SU-DHL-6 (cell line): Measurements from ENCODE around the gene CFAP58.

Experiments used
- H2AFZ ChIP-seq: fragments of 200-600 bp; sonication (generic); 2 replicates; pipeline ENCODE4 v1.6.1; 2014; ENCODE audit warnings: low read depth, mild to moderate bottlenecking, moderate library complexity, mixed read lengths, antibody characterized with exemption, low read length; ENCODE audit not compliant: severe bottlenecking
- H3F3A ChIP-seq: fragments of 200-600 bp; shearing (Covaris generic); 2 replicates; pipeline ENCODE4 v1.6.0; 2016; ENCODE audit warnings: antibody characterized with exemption, mild to moderate bottlenecking; ENCODE audit not compliant: insufficient read depth
- H3K27ac ChIP-seq: fragments of 200-600 bp; sonication (generic); 2 replicates; pipeline ENCODE4 v1.5.1; 2016; ENCODE audit warnings: low read depth, mild to moderate bottlenecking, low read length, moderate library complexity, mixed read lengths
- H3K27me3 ChIP-seq: fragments of 200-600 bp; sonication (generic), shearing (Covaris generic); 2 replicates; pipeline ENCODE4 v1.6.0; 2014; ENCODE audit warnings: mild to moderate bottlenecking, low read length
- H3K36me3 ChIP-seq: fragments of 200-600 bp; sonication (generic); 2 replicates; pipeline ENCODE4 v1.6.1; 2014; ENCODE audit warnings: mild to moderate bottlenecking, low read length, mixed read lengths
- H3K4me2 ChIP-seq: fragments of 300-600, 200-600 bp; shearing (Covaris generic), sonication (generic); 2 replicates; pipeline ENCODE4 v1.6.0; 2014; ENCODE audit warnings: low read length, low read depth, mild to moderate bottlenecking; ENCODE audit not compliant: poor library complexity, severe bottlenecking
- H3K4me3 ChIP-seq: fragments of 200-600 bp; sonication (generic); 2 replicates; pipeline ENCODE4 v1.5.1; 2014; ENCODE audit warnings: antibody characterized with exemption, low read length, mild to moderate bottlenecking, mixed read lengths; ENCODE audit not compliant: insufficient read depth, poor library complexity, severe bottlenecking
- H3K79me2 ChIP-seq: fragments of 200-600 bp; sonication (generic); 2 replicates; pipeline ENCODE4 v1.6.1; 2014; ENCODE audit warnings: mild to moderate bottlenecking, low read length, moderate library complexity; ENCODE audit not compliant: insufficient read depth
- H3K9ac ChIP-seq: fragments of 200-600 bp; sonication (generic); 2 replicates; pipeline ENCODE4 v1.7.0; 2014; ENCODE audit warnings: mild to moderate bottlenecking, low read length
- H3K9me2 ChIP-seq: fragments of 200-600 bp; sonication (generic); replicated peaks from 2 replicates; pipeline ENCODE4 v1.6.1; 2014; ENCODE audit warnings: low read length; ENCODE audit not compliant: insufficient read depth
- H3K9me3 ChIP-seq: fragments of 200-600 bp; sonication (generic); 2 replicates; pipeline ENCODE4 v1.6.1; 2014; ENCODE audit warnings: low read length, mixed read lengths; ENCODE audit not compliant: insufficient read depth
- H4K20me1 ChIP-seq: fragments of 200-600 bp; sonication (generic); 2 replicates; pipeline ENCODE4 v1.6.1; 2014; ENCODE audit warnings: low read depth, mild to moderate bottlenecking, antibody characterized with exemption, low read length, moderate library complexity, mixed read lengths
- EZH2phosphoT487 ChIP-seq: fragments of 200-600 bp; sonication (generic), shearing (Covaris generic); conservative IDR thresholded peaks from 2 replicates; pipeline ENCODE4 v1.6.1; 2018; ENCODE audit warnings: mild to moderate bottlenecking, antibody characterized with exemption, low read length, moderate library complexity, mixed read lengths
- TF ChIP-seq, protein P1 (sequence below): fragments of 200-600 bp; sonication (generic); IDR thresholded peaks from one replicate; pipeline ENCODE4 v1.5.1; 2017; ENCODE audit warnings: antibody characterized with exemption, mild to moderate bottlenecking, low read length, moderate library complexity; ENCODE audit not compliant: insufficient read depth, poor library complexity, severe bottlenecking

The CFAP58 gene

GRCh38 chr10:104339469-104340110, 14.0 kb upstream of the CFAP58 start:
- Histone ChIP-seq H3K4me2 (peak overlapping the region; percentile 74), H3K27ac (no peak overlapping the region), H3K9ac (no peak overlapping the region), H4K20me1 (peaks cover 13% of the 10 kb centered on the region; the same call in 1 of the 2 replicates), H3K36me3 (no peaks in the 10 kb centered on the region), H3K4me3 (no peak overlapping the region), H2AFZ (no peak overlapping the region), H3F3A (no peaks in the 10 kb centered on the region), H3K9me2 (no peaks in the 10 kb centered on the region), H3K27me3 (no peaks in the 10 kb centered on the region), H3K79me2 (peaks cover 30% of the 10 kb centered on the region), H3K9me3 (no peaks in the 10 kb centered on the region)
- TF ChIP-seq, protein P1, sequence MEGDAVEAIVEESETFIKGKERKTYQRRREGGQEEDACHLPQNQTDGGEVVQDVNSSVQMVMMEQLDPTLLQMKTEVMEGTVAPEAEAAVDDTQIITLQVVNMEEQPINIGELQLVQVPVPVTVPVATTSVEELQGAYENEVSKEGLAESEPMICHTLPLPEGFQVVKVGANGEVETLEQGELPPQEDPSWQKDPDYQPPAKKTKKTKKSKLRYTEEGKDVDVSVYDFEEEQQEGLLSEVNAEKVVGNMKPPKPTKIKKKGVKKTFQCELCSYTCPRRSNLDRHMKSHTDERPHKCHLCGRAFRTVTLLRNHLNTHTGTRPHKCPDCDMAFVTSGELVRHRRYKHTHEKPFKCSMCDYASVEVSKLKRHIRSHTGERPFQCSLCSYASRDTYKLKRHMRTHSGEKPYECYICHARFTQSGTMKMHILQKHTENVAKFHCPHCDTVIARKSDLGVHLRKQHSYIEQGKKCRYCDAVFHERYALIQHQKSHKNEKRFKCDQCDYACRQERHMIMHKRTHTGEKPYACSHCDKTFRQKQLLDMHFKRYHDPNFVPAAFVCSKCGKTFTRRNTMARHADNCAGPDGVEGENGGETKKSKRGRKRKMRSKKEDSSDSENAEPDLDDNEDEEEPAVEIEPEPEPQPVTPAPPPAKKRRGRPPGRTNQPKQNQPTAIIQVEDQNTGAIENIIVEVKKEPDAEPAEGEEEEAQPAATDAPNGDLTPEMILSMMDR, result no peak
- no peak for TF ChIP-seq EZH2phosphoT487

DNA sequence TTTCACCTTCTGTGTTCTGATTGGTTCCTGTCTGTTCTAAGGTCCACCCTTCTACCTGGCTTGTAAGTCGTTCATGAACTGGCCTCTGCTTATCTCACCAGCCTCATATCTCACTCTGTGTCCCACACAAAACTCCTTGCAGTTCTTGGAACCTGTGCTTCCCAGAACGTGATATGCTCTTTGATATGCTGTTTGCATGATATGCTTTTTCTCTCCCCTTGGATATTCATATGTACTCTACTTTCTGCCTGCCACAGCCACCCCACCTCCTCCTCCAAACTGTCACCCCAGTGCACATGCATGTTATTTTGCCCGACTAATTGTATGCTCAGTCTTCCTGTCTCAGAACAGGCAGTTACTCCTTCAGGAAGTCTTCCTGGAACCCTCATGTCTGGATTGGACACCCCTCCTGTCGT, 13.5 kb upstream of the CFAP58 start:
- TF ChIP-seq EZH2phosphoT487, result no peak
- TF ChIP-seq, protein P1, result no peak
- Histone ChIP-seq H3K79me2 (peaks cover 25% of the 10 kb centered on the region), H3K4me3 (no peak overlapping the region), H4K20me1 (peaks cover 8% of the 10 kb centered on the region; the same call in 1 of the 2 replicates), H3K4me2 (no peak overlapping the region), H3K36me3 (no peaks in the 10 kb centered on the region), H3K9me2 (no peaks in the 10 kb centered on the region), H3K9ac (no peak overlapping the region), H3K9me3 (no peaks in the 10 kb centered on the region), H3F3A (no peaks in the 10 kb centered on the region), H3K27ac (no peak overlapping the region), H3K27me3 (no peaks in the 10 kb centered on the region), H2AFZ (no peak overlapping the region)

GRCh38 chr10:104340641-104341040, 13.0 kb upstream of the CFAP58 start:
- TF ChIP-seq, protein P1, result no peak
- TF ChIP-seq EZH2phosphoT487, result no peak
- Histone ChIP-seq H3K9ac (no peak overlapping the region), H2AFZ (no peak overlapping the region), H3K9me2 (no peaks in the 10 kb centered on the region), H3K9me3 (no peaks in the 10 kb centered on the region), H3K27ac (no peak overlapping the region), H3K27me3 (no peaks in the 10 kb centered on the region), H3K36me3 (no peaks in the 10 kb centered on the region), H3K79me2 (peaks cover 19% of the 10 kb centered on the region), H3K4me2 (no peak overlapping the region), H4K20me1 (peaks cover 3% of the 10 kb centered on the region; the same call in 1 of the 2 replicates), H3K4me3 (no peak overlapping the region), H3F3A (no peaks in the 10 kb centered on the region)
